Measurements from ENCODE around the gene ECHDC1. TPM values are rescaled to one million over a fixed set of nuclear protein-coding genes. Genes with fewer than 3 reads are reported as not detected.

ECHDC1 gene
- total RNA-seq, 1 experiment from 2014 or later, result 60.0 TPM

GRCh38 chr6:127277878-127278843, 65.2 kb downstream of the ECHDC1 start:
- H3K36me3 Mint-ChIP-seq, result peaks cover 17% of the 10 kb centered on the region
- DNase-seq (ENCODE audit: low spot score), result no peak
- no peak overlapping the region for H3K4me3 Mint-ChIP-seq
- no peaks in the 10 kb centered on the region for H3K9me3 Mint-ChIP-seq
- H3K27ac Mint-ChIP-seq, result no peak overlapping the region
- ATAC-seq, result no peak
- ChIA-PET POLR2A (interaction anchor here (1.4 kb wide), 1 partner anchor 14 kb away, joined by 4 read pairs; no protein-coding TSS in a partner anchor), CTCF (interaction anchor here (0.8 kb wide), 1 partner anchor 12 kb away, joined by 3 read pairs; the partner anchor contains the start of gene RNF146)
- H3K4me1 Mint-ChIP-seq, result peaks cover 5% of the 10 kb centered on the region; the same call in 1 of the 2 replicates
- H3K27me3 Mint-ChIP-seq (ENCODE audit: low read depth), result no peaks in the 10 kb centered on the region
- TF ChIP-seq RORB (CRISPR knock-in tag; IDR thresholded peaks at IDR 0.05), result no peak
- no peak for TF ChIP-seq ZNF671 (CRISPR knock-in tag; IDR thresholded peaks at IDR 0.05)
- no peak for TF ChIP-seq TCF7 (CRISPR knock-in tag; IDR thresholded peaks at IDR 0.05; ENCODE audit: low read depth)
- no peak for TF ChIP-seq USF2 (CRISPR knock-in tag; IDR thresholded peaks at IDR 0.05)

- CTCF ChIA-PET, result no interaction called here
- no peak for TF ChIP-seq SMAD4 (CRISPR knock-in tag; IDR thresholded peaks at IDR 0.05)
- no peak for TF ChIP-seq ATF3 (CRISPR knock-in tag; conservative IDR thresholded peaks at IDR 0.05)
- TF ChIP-seq FOXJ3 (CRISPR knock-in tag; IDR thresholded peaks at IDR 0.05; ENCODE audit: borderline replicate concordance), result no peak
- no peak for TF ChIP-seq ETV6 (CRISPR knock-in tag; IDR thresholded peaks at IDR 0.05)
- H3K4me3 Mint-ChIP-seq, result no peak overlapping the region
- peaks cover 13% of the 10 kb centered on the region for H3K4me1 Mint-ChIP-seq
- POLR2A ChIA-PET, result no interaction called here
- H3K27ac Mint-ChIP-seq, result no peak overlapping the region
- DNase-seq (ENCODE audit: low spot score) (no peak), ATAC-seq (no peak)
- H3K27me3 Mint-ChIP-seq (ENCODE audit: low read depth), result no peaks in the 10 kb centered on the region
- H3K9me3 Mint-ChIP-seq, result no peaks in the 10 kb centered on the region
- peaks cover 4% of the 10 kb centered on the region for H3K36me3 Mint-ChIP-seq
Observed at GRCh38 chr6:127276331-127276730, 67.1 kb downstream of the ECHDC1 start.

DNA sequence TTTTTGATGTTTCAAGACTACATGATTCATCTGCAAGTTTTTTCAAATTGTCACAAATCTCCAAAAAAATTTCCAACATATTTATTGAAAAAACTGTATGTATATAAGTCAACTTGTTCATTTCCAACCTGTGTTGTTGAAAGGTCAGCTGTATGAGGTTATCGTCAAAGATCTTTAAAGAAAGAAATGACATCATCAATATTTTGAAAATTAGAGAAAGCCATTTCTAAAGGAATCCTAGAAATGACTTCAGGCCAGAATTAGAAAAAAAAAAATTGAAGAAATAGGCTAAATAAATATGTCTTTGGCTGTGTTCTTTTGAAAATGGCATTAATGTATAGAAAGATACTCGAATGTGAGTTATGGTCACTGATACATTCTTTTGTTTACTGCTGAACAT, 69.9 kb downstream of the ECHDC1 start:
- H3K4me3 Mint-ChIP-seq, result no peak overlapping the region
- DNase-seq (ENCODE audit: low spot score) (no peak), ATAC-seq (no peak)
- H3K36me3 Mint-ChIP-seq, result peaks cover 4% of the 10 kb centered on the region; the same call in 1 of the 2 replicates
- peaks cover 30% of the 10 kb centered on the region for H3K4me1 Mint-ChIP-seq
- H3K9me3 Mint-ChIP-seq, result no peaks in the 10 kb centered on the region
- TF ChIP-seq PRDM15 (CRISPR knock-in tag; IDR thresholded peaks at IDR 0.05) (no peak), CREB1 (CRISPR knock-in tag; IDR thresholded peaks at IDR 0.05) (no peak)
- TF ChIP-seq, protein P1, sequence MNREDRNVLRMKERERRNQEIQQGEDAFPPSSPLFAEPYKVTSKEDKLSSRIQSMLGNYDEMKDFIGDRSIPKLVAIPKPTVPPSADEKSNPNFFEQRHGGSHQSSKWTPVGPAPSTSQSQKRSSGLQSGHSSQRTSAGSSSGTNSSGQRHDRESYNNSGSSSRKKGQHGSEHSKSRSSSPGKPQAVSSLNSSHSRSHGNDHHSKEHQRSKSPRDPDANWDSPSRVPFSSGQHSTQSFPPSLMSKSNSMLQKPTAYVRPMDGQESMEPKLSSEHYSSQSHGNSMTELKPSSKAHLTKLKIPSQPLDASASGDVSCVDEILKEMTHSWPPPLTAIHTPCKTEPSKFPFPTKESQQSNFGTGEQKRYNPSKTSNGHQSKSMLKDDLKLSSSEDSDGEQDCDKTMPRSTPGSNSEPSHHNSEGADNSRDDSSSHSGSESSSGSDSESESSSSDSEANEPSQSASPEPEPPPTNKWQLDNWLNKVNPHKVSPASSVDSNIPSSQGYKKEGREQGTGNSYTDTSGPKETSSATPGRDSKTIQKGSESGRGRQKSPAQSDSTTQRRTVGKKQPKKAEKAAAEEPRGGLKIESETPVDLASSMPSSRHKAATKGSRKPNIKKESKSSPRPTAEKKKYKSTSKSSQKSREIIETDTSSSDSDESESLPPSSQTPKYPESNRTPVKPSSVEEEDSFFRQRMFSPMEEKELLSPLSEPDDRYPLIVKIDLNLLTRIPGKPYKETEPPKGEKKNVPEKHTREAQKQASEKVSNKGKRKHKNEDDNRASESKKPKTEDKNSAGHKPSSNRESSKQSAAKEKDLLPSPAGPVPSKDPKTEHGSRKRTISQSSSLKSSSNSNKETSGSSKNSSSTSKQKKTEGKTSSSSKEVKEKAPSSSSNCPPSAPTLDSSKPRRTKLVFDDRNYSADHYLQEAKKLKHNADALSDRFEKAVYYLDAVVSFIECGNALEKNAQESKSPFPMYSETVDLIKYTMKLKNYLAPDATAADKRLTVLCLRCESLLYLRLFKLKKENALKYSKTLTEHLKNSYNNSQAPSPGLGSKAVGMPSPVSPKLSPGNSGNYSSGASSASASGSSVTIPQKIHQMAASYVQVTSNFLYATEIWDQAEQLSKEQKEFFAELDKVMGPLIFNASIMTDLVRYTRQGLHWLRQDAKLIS (CRISPR knock-in tag; IDR thresholded peaks at IDR 0.05; ENCODE audit: borderline replicate concordance), result no peak
- ChIA-PET CTCF (no interaction called here), POLR2A (interaction anchor here (0.7 kb wide), 1 partner anchor 1483 kb away, joined by 3 read pairs; the partner anchor contains the start of gene NCOA7)
- no peaks in the 10 kb centered on the region for H3K27me3 Mint-ChIP-seq (ENCODE audit: low read depth)
- H3K27ac Mint-ChIP-seq, result no peak overlapping the region
